Tongue (tissue), 2 donors: ENCODE results near the gene CIDEB. TPM values are rescaled to one million over a fixed set of nuclear protein-coding genes. Genes with fewer than 3 reads are reported as not detected.

Experiments
- DNase-seq: peaks from one replicate; pipeline ENCODE4 v3.0.0-alpha.2; 2015
- total RNA-seq: library from RNA; depleted of rRNA; stranded (reverse); fragments of >200 nt; gene quantifications from one replicate; pipeline ENCODE4 v1.2.3, GENCODE V29; 2014

Gene CIDEB
- total RNA-seq, 1 donor from 2014 or later: 14.6 TPM

DNA sequence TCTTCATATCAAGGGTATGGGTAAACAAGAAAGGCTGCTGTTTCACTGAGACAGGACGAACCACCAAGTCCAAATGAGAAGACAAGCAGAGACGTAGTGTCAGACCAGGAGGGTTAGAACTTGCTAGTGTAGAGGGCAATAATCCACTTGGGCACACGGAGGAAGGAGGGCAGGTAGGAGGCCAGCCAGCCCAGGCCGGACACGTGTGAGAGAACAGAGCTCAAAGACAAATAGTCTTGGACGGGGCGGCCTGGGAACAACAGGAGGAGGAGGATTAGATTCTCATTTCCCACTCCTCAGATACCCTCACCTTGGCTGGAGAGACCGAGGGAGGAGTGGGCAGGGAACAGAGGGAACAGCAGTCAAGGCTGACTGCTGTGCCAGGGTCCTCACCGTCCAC lies 17.0 kb downstream of the CIDEB start:
- no peak for DNase-seq

DNA sequence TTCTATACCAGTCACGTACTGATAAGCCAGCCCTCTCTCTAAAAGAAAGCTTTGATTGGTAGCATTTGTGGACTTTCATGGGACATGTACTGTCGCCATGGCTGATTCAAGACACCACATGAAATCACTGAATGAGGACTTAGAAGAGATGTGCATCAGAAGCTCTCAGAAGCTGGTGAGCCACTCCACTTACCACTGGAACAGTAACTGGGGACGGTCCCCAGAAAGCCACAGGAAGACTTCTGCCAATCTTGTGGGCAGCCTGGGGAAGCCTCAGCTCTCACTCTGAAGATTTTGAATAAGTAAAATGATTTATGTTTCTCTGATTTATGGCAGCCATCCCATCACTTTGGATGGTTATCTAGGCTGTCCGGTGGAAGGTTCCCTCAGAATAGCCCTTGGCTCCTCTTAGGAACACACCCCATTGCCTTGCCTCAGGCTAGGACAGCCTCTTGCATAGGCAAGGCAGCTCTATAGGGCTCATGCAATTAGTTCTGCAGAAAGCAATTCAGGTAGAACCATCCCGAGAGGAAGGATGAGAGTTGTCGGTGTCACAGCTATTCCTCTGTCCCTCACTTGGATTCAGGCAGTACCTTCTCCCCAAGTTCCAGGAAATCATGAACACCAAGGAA lies 18.0 kb downstream of the CIDEB start:
- DNase-seq: no peak

DNA sequence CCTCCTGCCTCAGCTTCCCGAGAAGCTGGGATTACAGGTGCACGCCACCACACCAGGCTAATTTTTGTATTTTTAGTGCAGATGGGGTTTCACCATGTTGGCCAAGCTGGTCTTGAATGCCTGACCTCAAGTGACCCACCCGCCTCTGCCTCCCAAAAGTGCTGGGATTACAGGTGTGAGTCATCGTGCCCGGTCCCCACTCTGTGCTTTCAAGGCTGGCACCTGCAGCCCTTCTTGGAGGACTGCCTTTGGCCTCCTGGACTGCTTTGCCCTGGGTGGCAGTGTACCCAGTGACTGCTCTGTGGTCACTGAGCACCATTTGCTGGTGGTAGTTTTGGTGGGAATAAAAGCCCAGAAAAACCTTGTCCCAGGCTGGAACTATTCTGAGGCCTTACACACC lies 20.8 kb downstream of the CIDEB start:
- DNase-seq: no peak

DNA sequence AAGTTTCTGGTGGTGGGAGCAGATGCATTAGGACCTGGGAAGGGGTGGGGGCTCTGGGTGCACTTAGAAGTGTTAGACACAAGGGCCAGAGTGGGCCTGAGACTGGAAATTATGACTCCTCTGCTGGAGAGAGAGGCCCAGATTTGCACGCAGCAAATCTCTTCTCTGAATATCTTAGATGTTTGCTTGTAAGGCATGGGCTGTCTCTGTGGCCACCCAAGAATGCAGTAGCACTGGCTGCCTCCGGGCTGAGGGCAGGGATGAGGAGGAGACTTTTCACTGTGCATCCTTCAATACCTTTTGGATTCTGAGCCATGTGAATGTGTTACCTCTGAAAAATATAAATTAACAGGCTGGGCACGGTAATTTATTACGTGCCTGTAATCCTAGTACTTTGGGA lies 22.4 kb downstream of the CIDEB start:
- no peak for DNase-seq

DNA sequence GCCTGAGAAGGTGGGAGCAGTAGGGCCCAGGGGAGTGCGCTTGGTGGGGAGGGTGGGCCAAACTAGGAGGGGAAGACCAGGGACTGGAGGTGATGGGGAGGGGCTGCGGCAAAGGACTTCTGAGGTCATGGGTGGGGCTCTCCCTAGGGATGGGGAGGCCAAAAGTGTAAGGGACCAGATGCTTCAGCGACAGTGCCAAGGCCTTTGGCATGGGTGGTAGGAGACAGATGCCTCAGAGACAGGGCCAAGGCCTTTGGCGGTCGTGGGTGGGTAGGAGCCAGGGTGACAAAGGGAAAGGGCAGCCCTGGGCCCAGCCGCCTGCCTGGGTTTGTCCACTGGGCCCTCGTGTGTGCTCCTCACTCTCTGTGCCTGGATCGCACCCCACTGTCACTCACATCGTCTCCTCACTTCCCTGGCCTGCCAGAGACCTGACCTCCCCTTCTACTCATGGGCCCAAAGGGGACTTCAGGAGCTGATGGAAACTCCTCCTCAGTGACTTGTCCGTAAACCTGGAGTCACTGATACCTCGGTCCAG lies 23.2 kb downstream of the CIDEB start:
- DNase-seq: no peak

DNA sequence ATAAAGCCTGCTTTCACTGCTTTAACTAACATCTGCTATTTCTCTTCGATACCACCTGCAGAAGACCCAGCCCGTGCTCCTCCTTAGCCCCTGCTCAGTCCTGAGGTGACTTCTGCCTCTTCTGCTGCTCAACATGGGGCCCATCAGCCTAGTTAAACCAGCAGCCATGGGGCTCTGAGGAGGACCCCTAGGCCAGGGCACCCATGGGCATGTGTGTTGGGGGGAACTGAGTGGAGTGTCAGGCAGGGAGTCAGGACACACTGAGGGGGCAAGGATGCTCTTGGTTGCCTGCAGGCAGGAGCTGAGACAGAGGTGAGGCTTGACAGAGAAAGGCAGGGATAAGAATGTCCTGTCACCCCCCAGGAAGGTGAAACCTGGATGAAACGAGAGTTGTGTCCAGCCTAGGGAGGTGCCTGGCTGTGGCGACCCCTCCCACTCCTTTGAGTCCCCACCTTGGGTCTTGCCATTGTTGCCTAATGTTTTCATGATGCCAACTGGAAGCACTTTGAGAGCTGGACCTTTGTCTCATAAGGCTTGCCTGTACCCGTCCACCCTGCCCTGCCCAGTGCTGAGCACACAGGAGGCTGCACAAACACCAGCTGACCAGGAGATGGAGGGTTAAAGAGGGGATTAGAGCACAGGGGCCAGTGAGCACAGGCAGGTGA lies 23.8 kb downstream of the CIDEB start:
- DNase-seq: no peak

DNA sequence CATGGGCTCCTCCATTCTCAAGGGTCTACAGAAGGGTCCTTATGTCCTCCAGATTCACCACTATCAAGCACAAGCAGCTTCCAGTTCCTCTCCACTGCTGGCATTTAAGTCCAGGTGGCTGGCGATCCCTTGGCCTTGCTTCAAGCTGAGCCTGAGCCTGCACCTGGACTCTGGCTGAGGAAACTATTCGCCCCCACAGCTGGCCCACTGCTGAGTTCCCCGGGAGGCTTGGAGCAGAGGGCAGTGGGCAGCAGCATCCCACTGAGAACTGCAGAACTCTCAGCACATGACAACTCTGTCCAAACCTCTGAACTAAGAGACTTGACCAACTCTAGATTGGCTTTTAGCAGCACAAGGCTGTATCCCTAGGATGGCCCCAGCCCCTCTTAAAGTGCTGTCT lies 25.0 kb downstream of the CIDEB start:
- no peak for DNase-seq

DNA sequence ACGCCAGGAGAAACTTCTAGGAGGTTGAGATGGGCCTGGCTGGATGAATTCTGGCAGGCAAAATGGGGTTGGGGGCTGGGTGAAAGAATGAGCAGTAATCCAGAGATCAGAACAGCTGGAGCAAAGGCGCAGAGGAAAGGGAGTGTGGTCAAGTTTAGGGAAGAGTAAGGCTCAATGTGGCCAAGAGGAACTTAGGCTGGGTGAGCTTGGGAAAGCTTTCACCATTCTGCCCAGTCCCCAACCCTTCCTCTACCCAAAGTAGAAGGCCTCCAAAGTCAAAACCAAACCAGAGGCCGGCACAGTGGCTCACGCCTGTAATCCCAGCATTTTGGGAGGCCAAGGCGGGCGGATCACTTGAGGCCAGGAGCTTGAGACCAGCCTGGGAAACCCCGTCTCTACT lies 26.1 kb downstream of the CIDEB start:
- DNase-seq: no peak

DNA sequence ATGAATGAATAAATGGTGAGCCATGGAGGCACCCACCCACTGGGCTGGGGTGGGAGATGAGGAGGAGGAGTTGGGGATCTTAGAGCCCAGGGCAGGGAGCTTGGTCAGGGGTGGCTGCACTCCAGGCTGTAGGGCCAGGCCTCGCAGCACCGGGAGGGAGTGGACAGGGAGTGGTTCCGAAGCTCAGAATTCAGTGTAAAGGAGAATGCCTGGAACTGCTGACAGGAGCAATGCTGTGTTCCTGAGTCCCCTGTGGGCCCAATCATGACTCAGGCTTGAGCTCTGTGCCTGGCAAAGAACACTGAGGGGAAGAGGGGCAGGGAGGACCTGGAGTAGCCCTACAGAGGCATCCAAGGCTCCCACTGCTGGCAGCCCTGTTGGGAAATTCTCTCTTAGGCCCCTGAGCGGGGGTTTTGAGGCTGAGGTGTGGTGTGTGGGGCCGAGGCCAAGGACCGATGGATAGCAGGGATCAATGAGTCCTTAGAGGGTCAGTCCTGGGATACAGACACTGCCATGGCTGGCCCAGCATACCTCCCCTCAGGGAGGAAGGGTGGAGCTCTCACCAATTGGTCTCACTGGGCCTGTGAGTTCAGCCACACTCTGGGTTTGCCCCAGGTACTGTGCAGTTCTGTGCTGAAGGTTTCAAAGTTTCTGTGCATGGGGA lies 26.8 kb downstream of the CIDEB start:
- no peak for DNase-seq

DNA sequence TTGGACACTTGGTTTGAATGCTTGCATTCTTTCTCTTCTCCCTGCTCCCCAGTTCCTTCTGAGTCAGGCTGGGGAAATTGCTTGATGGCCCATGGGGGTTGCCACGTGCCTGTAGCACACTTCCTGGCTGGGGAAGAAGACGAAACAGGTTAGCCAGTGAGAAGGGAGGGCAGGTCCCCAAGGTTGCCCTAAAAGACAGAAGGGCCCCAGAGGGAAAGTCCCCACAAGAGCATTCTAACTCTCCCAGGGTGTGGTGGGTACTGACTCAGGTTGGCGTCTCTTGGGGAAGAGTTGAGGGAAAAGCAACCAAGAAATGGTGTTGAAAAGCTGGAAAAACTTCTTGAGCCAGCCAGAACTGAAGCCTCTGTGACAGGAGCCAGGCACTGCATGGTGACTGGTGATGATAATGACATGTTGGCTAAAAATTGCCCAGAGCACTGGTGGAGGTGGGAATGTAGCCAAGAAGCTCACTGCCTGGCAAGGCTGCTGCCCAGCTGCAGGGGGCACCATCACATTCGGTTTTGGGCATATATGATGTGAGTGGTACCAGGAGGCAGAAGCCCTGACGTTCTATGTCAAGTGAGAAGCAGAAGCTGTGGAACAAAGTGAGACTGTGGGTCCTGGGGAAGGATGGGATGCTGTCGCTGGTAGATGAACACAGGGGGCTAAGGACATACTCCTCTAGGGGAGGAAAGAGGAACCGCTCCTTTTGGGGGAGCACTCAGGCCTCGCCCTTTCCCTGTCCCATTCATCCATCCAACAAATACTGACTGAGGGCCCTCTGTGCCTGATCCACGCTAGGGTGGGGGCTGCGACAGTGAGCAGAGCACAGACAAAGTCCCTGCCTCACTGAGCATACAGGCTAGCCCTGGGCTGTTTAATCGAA lies 28.2 kb downstream of the CIDEB start:
- DNase-seq: no peak

DNA sequence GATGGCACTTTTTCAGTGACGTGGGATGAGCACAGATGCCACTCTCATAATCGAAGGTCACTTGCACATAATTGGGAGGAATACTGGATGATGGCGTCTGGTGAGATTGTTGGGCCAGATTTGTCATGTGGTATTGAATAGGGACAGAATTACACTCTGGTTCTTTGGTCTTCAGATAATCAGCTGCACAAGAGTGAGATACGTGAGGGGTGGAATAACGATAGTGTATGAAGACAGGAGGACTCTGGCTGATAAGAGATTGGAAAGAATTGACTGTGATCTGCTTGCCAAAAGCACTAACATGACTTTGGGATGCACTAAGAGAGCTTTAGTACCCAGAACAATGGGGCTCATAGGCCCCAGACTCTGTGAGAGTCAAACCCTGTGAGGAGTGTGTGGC lies 29.4 kb downstream of the CIDEB start:
- no peak for DNase-seq

DNA sequence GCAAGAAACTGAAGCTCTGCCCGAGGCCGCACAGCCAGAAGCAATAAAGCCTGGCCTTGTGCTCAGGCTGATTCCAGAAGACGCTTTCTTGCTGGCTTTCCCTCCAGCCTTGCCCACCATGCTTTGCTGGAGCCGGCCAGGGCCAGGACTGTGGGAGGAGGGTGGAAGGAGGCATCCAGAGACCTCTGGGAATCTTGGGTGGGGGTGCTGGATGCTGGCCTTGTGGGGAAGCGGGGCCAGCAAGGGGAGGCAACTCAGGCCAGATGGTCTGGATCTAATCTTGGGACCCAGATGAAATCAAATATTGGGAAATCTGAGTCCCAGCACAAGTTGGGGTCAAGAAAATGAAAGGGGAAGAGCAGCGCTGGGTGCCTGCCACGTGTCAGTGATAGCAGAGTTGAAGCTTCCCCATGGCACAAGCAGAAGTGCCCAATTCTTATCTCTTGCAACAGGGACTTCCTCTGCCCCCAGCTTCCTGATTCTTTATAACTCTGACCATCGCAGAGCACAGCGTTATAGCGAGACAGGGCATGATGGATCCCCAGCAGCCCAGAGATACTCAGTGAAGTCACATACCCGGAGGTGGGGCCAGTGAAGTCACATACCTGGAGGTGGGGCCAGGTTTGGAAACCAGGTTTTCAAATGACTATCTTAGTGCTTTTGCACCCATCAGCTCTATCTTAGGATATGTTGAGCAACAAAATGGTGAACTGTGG lies 30.0 kb downstream of the CIDEB start:
- DNase-seq: no peak

DNA sequence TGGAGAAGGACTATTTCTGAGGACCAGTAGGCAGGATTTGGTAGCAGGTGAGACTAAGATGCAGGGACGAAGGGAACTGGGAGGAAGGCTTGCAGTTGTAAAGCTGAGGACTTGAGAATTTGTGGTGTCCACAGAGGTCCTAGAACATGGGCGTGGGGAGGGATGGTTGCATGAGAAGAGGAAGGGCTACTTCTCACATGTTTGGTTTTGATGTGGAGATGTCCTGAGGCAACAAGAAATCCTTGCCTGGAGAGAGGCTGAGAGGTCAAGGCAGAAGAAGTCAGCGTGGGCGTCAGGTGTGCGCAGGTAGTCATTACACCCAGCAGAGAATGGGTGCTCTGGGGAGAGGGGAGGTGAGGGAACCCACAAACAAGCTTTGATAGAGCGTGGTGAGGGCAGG lies 30.7 kb downstream of the CIDEB start:
- DNase-seq: no peak

DNA sequence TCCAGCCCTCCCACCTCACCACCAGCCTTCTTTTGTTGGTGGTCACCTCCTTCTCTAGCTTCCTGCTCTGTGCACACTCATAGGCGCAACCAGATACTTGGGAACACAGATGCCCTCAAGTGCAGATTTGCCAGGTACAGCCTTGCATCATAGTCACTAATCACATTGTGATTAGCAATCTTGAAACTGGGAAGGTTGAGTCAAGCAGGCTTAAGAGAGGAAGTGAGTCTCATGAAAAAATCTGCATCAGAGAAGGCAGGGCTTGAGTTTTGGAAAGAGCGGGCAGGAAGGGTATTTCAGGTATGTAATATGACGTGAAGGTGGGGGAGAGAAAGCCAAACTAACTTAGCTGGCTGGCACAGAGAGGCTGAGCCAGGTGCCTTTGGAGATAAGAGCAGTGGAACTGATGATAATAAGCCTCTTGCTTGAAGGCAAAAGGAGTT lies 33.7 kb downstream of the CIDEB start:
- DNase-seq: no peak

DNA sequence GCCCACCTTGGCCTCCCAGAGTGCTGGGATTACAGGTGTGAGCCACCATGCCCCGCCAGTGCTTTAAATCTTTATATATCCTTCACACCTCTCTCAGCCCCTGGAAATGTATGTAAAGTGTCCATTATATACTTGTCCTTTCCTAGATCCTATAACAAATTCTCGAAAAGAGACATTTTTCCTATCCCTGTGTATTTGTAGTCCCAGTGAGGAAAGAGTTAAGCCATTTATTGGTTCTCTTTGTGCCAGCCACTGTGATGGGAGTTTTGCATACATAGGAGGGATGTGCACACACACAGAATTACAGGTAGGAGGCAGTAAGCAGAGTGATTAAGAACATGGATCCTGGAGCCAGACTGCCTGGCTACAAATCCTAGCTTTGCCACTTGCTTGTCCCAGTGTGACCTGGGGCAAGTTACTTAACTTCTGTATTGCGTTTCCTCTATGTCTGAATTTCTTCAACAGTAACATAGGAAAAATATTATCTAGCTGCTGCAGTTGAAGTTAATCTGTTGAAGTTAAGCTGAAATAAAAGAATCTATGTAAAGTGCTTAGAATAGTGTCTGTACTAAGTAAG lies 34.3 kb downstream of the CIDEB start:
- no peak for DNase-seq

DNA sequence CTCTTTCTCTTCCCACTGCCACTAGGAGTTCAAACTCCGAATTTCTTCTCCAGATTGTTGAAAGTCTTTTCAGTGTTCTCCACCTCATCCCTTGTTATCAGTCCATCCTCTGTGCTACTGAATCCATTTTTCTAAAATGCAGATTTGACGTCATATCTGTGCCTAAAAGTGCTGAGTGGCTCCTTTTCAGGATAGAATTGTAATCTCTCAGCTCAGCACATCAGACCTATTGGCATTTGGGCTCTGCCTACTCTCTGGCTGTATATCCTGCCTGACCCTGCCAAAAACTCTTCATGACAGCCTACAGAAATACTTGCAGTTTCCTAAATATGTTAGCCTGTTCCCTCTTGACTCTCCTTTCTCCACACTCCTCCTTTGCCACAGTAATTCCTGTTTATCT lies 35.3 kb downstream of the CIDEB start:
- DNase-seq: no peak

DNA sequence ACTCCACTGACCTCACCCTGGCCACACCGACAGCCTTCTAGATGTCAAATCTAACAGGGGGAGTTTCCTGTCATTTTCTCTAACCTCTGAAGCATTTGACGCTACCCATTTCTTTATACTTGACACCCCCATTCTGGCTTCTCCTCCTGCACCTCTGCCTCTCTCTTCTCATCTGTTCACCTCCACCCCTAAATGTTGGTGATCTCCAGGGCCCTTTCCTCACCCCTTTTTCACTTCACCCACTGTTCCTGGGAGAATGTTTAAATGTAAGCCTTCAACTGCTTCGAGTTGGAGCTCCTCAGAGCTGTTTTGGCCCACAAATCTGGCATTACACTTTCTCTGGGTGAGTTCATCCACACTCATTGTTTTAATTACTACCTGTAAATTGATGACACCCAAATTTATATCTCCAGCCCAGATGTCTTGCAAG lies 35.9 kb downstream of the CIDEB start:
- no peak for DNase-seq

DNA sequence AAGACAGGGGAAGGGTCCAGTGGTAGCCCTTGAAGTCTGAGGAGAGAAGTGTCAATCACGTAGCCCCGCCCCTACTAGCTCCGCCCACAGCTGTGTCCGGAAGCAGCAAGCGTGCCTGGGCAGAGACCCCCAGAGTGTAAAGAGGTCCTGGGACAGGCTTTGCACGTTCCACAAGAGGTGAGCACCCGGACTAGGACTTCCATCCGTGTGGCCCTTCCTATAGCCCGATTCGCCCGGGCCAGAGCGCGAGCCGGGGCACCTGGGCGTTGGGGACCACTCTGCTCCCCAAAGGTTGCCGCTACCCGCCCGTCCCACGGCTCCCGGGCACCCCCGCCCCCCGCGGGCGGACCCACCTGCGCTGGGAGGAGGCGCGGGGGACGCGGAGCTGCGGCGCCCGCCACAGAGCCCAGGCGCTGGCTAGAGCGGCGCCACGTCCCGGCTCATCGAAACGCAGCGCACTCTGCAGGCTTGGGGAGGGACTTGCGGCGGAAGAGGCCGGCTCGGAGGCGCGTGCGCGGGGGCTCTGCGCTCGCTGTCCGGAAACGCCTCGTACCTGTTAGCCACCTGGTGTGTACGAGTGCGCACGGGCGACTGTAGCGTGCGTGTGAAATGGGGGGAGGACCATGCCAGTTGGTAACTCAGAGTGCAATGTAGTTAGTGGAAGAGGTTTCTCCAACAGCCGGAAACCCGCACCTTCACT lies 36.5 kb downstream of the CIDEB start, which contains the start of gene RABGGTA:
TSS of gene RABGGTA (minus strand) at position 464 of the 700 bp plus-strand sequence. CDS start 482 bp downstream, outside the sequence.
- DNase-seq: peak; percentile 95

DNA sequence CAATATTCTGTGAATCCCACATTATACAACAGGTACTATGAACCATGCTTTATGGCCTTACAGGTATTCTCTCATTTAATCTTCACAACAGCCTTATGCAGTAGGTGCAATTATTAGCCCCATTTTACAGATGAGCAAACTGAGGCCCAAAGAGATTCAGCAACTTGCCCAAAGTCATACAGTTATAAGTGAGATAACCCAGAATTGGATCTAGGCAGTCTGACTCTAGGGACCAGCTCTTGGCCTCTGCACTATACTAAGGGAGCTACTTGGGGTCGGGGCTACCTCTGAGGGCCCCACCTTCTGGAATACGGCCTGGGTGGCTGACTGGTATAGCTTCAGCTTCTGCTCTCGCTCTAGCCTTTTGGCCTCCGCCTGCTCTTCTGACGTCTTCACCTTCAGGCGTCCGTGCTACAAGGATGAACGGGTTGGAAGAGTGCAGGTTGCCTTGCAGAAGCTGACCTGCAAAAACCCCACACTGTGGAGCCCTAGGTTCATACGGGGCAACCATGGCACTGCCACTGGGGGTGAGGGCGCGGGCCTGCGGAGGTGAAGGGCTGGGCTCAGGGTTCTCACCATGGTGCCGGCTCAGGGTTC lies 37.1 kb downstream of the CIDEB start:
- DNase-seq: no peak

DNA sequence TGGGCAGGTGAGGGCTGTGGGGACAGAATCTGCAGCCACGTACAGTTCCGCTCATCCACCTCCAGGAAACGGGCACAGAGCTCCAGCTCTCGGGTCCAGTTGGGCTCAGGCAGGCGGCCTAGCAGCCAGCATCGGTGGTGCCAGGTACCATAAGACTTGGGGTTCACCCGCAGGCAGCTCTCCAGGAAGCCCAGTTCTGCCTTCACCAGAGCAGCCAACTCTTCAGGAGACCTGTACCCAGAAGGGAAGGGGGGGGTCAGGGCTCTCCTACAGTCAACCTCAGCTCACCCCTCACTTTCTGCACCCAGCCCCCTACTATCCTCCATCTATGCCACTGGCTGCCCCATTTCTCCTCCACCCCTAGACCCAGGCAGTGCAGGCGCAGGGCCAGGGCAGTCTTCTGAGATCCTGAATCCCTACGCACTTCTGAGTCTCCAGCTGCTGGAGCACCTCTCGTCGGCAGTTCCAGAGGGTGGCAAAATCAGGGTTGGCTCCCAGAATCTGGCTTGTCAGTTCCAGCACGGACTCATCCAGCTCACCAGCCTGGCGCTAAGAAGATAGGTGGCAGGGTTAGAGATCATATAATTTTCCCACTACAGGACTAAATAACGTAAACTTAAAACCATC lies 37.8 kb downstream of the CIDEB start:
- DNase-seq: no peak
